ENCODE measurements around the gene SLC30A10. TPM values are rescaled to one million over a fixed set of nuclear protein-coding genes. Genes with fewer than 3 reads are reported as not detected.

Gene SLC30A10
- total and polyA plus RNA-seq, 2 of the 13 experiments (the other 11 are each of a cell fraction or from before 2014, with no cell fraction given) = 20.9 to 30.2 TPM

GRCh38 chr1:219926363-219926998, 1.9 kb downstream of the SLC30A10 start:
- CTCF ChIA-PET (ENCODE audit: low intra/inter-chr PET ratio, low total read pairs) = no interaction called here
- H3K4me2 ChIP-seq (ENCODE audit: low read depth, low read length) = peak overlapping the region; percentile 86
- DNase-seq (ENCODE audit: low spot score) (peak; percentile 75), FAIRE-seq (peak; percentile 85), ATAC-seq (peak; percentile 69)
- H3K9me3 ChIP-seq (ENCODE audit: low read length) = no peaks in the 10 kb centered on the region
- H3K27ac ChIP-seq (ENCODE audit: extremely low read length, insufficient read depth, low read length) = peak overlapping the region; percentile 84
- H4K20me1 ChIP-seq (ENCODE audit: insufficient read depth, low read length) = no peaks in the 10 kb centered on the region
- in situ Hi-C loops (cut with HindIII; ENCODE audit: extremely low pct_ligation_motif_present, low pct_unique_long_range_greater_than_20kb) (no loop called here), intact Hi-C loops (cut with micrococcal nuclease; ENCODE audit: unreplicated experiment) (loop anchor here (2.0 to 10.0 kb wide), 2 partner anchors 44 to 92 kb away; no protein-coding TSS in a partner anchor)
- H2AFZ ChIP-seq (ENCODE audit: low read length) = no peak overlapping the region
- H3K79me2 ChIP-seq (ENCODE audit: insufficient read depth, low read length) = peaks cover 13% of the 10 kb centered on the region
- H3K4me3 ChIP-seq (replicated peaks in 1 of 3; ENCODE audit: insufficient read depth in 1 of 3, low read depth in 2 of 3, low read length in 3 of 3) = peak overlapping the region; percentile 71 to 90 (median 81)
- POLR2A ChIA-PET = interaction anchor here (0.7 to 1.7 kb wide), 9 partner anchors 15 to 87 kb away, joined by 3 to 15 read pairs (median 3); no protein-coding TSS in a partner anchor
- peaks cover 66% of the 10 kb centered on the region for H3K4me1 ChIP-seq (ENCODE audit: insufficient read depth, low read length)
- no TSS peak for BruUV-seq (replicated peaks)
- H3K9ac ChIP-seq (ENCODE audit: insufficient read depth, low read depth, low read length) = peak overlapping the region; percentile 79
- WGBS (ENCODE audit: low lambda C conversion rate) = 0% methylated on average over 6 of the region's 6 CpGs
- no peaks in the 10 kb centered on the region; a peak in 1 of 5 replicates for H3K27me3 ChIP-seq (ENCODE audit: control insufficient read depth in 1 of 2, insufficient read depth in 2 of 2, low read length in 2 of 2)
- peaks cover 1 to 23% of the 10 kb centered on the region in 2 experiments; a peak in 4 of 5 replicates for H3K36me3 ChIP-seq (replicated peaks in 1 of 2; ENCODE audit: control insufficient read depth in 1 of 2, insufficient read depth in 2 of 2, low read length in 2 of 2)
- 0 out of 2 replicates have a peak, but pooled peaks have one; percentile 17 for TF ChIP-seq EHMT2 (IDR thresholded peaks at IDR 0.05; ENCODE audit: borderline replicate concordance, low read depth, low read length)
- TF ChIP-seq MIER2 (CRISPR knock-in tag; IDR thresholded peaks at IDR 0.05) = peak; percentile 54; the same call in 1 of the 2 replicates
- TF ChIP-seq FOXP1 (IDR thresholded peaks at IDR 0.05) = 0 out of 2 replicates have a peak, but pooled peaks have one; percentile 14
- TF ChIP-seq FOXP1 (CRISPR knock-in tag; IDR thresholded peaks at IDR 0.05) = peak; percentile 84
- no peak for TF ChIP-seq ZNF589 (CRISPR knock-in tag; conservative IDR thresholded peaks at IDR 0.05)
- TF ChIP-seq LCORL (IDR thresholded peaks at IDR 0.05) = no peak
- peak; percentile 59; the same call in 1 of the 2 replicates for TF ChIP-seq LCORL (CRISPR knock-in tag; IDR thresholded peaks at IDR 0.05)
- TF ChIP-seq YEATS4 (CRISPR knock-in tag; IDR thresholded peaks at IDR 0.05; ENCODE audit: borderline replicate concordance) = peak; percentile 79; the same call in 1 of the 2 replicates
- TF ChIP-seq ZNF296 (CRISPR knock-in tag; conservative IDR thresholded peaks at IDR 0.05) = no peak
- TF ChIP-seq POLR2A (IDR thresholded peaks at IDR 0.05; ENCODE audit: insufficient read depth in 1 of 2, low read depth in 2 of 2, low read length in 2 of 2) = peak; percentile 42 to 47; a peak in 3 of 4 replicates
- no peak for TF ChIP-seq NCOA5 (CRISPR knock-in tag; IDR thresholded peaks at IDR 0.05)
- peak; percentile 58 for TF ChIP-seq ASH2L (IDR thresholded peaks at IDR 0.05; ENCODE audit: insufficient read length, low read depth, low read length)
- peak; percentile 32; the same call in 1 of the 2 replicates for TF ChIP-seq RXRA (CRISPR knock-in tag; IDR thresholded peaks at IDR 0.05)
- TF ChIP-seq ARID5B (CRISPR knock-in tag; IDR thresholded peaks at IDR 0.05) = peak; percentile 67
- TF ChIP-seq ATM (IDR thresholded peaks at IDR 0.05; ENCODE audit: borderline replicate concordance) = no peak
- no peak for TF ChIP-seq EEA1 (CRISPR knock-in tag; IDR thresholded peaks at IDR 0.05; ENCODE audit: borderline replicate concordance)
- peak; percentile 36; the same call in 1 of the 2 replicates for TF ChIP-seq TBX3 (IDR thresholded peaks at IDR 0.05; ENCODE audit: borderline replicate concordance)
- no peak for TF ChIP-seq ZNF567 (CRISPR knock-in tag; IDR thresholded peaks at IDR 0.05; ENCODE audit: borderline replicate concordance)
- 0 out of 2 replicates have a peak, but pooled peaks have one; percentile 26 for TF ChIP-seq POLR2G (IDR thresholded peaks at IDR 0.05; ENCODE audit: low read depth, low read length)
- no peak for TF ChIP-seq U2AF2 (IDR thresholded peaks at IDR 0.05; ENCODE audit: low read depth, low read length)
- peak; percentile 77; the same call in 1 of the 2 replicates for TF ChIP-seq FOXJ3 (CRISPR knock-in tag; IDR thresholded peaks at IDR 0.05; ENCODE audit: borderline replicate concordance)
- peak; percentile 91 for TF ChIP-seq PPARG (CRISPR knock-in tag; conservative IDR thresholded peaks at IDR 0.05)
- TF ChIP-seq SIN3A (IDR thresholded peaks at IDR 0.05; ENCODE audit: borderline replicate concordance, low read depth, low read length) = peak; percentile 74; the same call in 1 of the 2 replicates
